Right hindlimb (tissue), 1 donor: ENCODE measurements around the gene PBX2.
"Not testable (repeated sequence)": the region's sequence is repeated elsewhere in the genome, so short reads cannot be mapped to it uniquely, and the experiment has no call there.

Experiments
- DNase-seq: peaks from one replicate; pipeline ENCODE4 v3.0.0-alpha.2; 2018

PBX2 gene

GRCh38 chr6:32186151-32186840, 3.7 kb downstream of the PBX2 start:
- DNase-seq: not testable (repeated sequence)

DNA sequence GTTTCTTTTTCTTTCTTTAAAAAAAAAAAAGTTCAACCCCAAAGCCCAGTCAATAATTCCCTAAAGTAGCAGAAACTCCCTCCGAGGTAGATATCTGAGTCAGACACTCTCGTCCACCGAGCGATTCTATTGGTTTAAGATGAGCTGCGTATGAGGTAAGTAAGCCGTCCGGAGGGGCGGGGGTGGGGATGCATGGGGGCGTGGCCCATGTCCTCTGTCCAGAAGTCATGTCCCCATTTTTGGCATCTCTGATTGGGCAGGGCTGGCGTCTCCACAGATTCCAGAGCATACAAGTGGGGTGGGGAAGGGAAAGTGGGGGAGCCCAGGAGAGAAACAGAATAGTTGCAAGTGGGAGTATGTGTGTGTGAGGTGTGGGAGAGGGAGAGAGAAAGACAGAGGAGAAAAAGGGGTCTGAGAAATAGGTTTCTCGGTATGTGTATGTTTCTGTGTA, 4.3 kb downstream of the PBX2 start:
- peak; percentile 79 for DNase-seq

GRCh38 chr6:32184084-32184640, 5.8 kb downstream of the PBX2 start, which contains the start of gene AGER:
AGER (minus strand) TSS chr6:32184253; CDS start chr6:32184222, 31 bp downstream.
- no peak for DNase-seq

DNA sequence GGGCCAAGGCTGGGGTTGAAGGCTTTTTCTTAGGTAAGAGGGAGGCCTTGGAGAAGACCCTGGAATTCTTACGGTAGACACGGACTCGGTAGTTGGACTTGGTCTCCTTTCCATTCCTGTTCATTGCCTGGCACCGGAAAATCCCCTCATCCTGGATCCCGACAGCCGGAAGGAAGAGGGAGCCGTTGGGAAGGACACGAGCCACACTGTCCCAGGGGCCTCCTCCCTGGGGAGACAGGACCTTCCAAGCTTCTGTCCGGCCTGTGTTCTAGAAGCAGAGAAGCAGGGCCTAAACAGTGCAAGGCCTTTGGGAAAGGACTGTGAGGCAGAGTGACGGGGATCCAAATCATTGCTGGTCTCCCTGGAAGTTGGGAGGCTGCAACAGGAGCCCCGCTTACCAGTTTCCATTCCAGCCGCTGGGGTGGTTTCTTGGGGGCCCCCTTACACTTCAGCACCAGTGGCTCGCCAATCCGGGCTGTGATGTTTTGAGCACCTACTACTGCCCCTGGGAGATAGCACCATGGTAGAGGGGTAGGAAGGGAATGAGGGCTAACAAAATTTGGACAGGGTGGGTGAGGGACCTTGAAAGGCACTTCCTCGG, 6.4 kb downstream of the PBX2 start:
- no peak for DNase-seq

DNA sequence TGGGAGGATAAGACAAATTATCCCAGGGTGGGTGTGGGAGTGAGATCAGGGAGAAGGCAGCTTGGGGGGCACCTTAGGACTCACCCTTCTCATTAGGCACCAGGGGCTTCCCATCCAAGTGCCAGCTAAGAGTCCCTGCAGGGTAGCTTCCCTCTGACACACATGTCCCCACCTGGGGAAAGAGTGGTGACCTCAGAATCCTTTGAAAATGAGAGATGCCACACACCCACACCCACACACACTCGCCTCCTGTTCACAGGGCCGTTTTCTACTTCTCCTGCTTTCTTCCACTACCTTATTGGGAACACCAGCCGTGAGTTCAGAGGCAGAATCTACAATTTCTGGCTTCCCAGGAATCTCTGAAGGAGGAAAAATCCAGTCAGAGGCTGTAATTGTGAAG, 7.0 kb downstream of the PBX2 start:
- no peak for DNase-seq

GRCh38 chr6:32182555-32182981, 7.4 kb downstream of the PBX2 start:
- DNase-seq: no peak

- DNase-seq: no peak
These were observed 8.0 kb downstream of the PBX2 start for GRCh38 chr6:32181915-32182529.

- DNase-seq: no peak
These were observed 8.8 kb downstream of the PBX2 start for GRCh38 chr6:32181148-32181702.

GRCh38 chr6:32179766-32180405, 10.1 kb downstream of the PBX2 start:
- no peak for DNase-seq

GRCh38 chr6:32178547-32179440, 11.2 kb downstream of the PBX2 start:
- no peak for DNase-seq

DNA sequence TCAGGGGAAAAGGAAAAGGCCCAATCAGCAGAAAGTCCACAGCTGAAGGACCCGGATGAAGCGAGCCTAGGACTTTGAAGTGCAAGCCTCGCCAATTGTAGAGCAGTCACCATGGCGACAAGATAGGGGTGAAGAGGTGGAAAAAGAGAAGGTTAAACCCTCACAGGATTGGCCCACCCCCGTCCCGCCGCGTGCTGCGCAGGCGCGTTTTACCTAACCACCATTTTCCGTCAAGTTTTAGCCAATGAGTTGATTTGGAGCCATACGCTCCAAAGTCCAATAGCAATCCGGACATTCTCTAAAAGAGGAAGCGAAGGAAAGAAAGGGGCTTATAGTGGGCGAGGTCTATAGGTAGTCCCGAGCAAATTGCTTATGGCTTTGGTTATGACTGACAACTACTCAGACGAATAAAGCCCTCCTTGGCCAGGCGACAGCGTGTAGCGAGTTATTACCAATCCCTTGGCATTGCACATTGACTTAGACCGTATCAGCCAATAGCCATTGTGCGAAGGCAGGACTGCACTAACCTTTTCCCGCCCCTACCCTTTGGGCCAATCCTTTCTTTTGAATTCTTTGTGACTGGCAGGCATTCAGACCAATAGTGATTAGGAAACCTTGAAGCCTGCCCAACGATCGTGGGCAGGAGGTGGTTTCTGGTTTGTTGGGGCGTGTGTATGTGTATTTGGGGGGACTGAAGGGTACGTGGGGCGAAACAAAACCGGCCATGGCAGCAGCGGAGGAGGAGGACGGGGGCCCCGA, 12.0 kb downstream of the PBX2 start, which contains the start of gene RNF5:
TSS of gene RNF5 (plus strand) at position 618 of the 759 bp plus-strand sequence. CDS start at position 725, 107 bp downstream.
- peak; percentile 99 for DNase-seq

GRCh38 chr6:32177183-32177787, 12.7 kb downstream of the PBX2 start:
- no peak for DNase-seq

DNA sequence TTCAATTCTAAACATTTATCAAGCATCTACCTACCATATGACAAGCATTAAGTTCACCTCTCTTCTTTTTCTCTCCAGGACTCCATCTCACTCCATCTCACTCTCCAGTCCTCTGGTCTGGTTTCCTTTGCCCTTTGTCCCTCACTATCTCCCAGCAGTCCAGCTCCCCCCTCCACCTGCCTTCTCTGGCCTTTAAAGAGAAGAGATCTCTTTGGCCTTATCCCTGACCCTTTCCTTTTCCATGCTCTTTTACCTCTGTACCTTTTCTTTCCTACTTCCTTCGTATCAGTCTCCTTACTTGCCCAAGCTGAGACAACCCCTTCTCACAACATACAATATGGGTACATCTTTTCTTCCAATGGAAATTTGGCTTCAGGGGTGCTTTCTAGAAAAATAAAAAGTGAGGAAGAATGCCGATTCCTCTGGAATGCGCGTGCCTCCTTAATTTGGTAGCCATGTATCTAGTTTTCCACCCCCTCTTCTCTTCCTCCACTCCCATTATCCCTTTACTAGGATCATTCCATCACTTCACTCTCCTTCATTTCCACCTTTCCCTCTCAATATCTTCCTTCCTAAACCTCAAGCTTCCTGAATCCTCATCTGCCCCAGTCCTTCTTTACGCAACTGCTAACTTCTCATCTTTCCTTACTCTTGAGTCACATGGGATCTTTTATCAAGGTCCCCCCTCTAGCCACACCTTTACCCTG, 13.4 kb downstream of the PBX2 start:
- DNase-seq: no peak

DNA sequence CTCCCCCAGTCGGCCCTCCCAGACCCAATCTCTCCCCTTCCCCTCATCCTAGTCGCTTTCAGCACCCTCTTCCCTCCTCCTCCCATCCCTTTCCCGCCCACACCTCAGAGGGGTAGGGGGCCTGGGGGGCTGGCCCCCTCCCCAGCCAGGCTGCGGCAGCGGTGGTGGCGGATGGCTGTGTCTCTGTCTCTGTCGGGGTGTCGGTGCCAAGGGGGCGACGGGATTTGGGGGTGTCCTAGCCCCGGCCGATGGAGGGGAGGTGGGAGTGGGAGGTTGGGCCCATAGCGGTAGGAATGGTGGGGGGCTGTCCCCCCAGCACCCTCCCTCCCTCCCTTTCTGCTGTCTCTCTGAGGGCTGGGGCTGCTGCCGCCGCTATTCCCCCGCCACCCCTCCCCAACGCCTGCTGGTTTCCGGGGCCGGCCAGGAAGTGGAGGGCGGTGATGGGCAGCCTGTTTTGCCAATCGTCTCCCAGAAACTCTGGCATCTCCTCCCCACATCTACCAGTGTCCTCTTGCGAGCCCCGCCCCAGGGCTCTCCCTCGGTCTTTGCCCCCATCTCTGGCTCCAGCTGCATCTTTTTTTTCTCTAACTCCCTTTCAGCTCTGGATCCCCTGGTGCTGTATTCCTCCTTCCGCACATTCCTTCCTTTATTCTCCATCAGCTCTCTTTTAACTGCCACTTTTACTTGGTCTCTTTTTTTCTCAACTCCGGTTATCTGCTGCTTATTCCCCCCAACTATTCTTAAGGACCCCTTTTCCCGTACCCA, 14.1 kb downstream of the PBX2 start, which contains the start of gene AGPAT1:
TSS of gene AGPAT1 (minus strand) at position 374 of the 765 bp plus-strand sequence. CDS start 4,588 bp downstream, outside the sequence.
- DNase-seq: peak; percentile 98

DNA sequence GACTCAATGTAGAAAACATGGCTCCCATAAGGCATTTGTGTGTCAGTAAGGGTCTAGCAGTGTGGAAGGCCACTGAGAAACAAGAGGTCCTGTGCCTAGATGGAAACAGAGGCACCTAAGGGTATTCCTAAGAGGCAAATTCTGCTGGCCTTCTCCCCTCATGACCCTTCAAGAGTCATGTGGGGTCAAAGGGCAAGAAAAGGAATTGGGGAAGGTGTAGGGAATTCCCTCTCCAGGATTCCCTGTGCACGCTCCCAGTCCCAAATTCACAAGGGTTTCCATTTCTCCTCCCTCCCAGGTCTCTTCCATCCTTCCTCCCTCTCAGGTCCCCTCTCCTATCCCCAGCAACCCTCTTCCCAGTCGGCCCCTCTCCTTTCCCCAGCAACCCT, 14.7 kb downstream of the PBX2 start:
- DNase-seq: no peak

DNA sequence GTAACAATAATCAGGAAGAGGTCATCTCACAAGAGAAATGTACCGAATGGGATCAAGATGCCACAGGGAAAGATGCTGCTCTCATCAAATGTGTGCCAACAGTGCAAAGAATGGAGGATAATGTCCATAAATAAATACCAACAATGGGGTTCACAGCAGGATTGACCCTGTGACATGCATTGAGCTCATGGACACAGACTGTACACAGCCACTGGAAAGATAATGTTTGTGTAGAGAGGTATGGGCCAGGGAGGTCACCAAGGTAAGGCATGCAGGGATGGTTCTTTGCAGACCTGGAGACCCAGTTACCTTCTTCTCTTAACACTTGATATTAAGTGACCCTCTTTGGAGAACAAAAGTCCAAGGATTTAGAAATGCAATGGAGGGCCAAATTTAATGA, 15.6 kb downstream of the PBX2 start:
- no peak for DNase-seq

- no peak for DNase-seq
These were observed 16.8 kb downstream of the PBX2 start for GRCh38 chr6:32173051-32173727.

- no peak for DNase-seq
These were observed 18.8 kb downstream of the PBX2 start for GRCh38 chr6:32171234-32171633.
